Endothelial cell (in vitro differentiated cells): ENCODE data around the gene MLST8. TPM values are rescaled to one million over a fixed set of nuclear protein-coding genes. Genes with fewer than 3 reads are reported as not detected.

ENCODE experiments used
- DNase-seq: peaks from one replicate; pipeline ENCODE4 v3.0.0; 2021; ENCODE audit warnings: low spot score
- H3K27ac Mint-ChIP-seq: one replicate; pipeline ENCODE4 v1.8.0; 2021; ENCODE audit warnings: mixed read lengths, inconsistent platforms; ENCODE audit not compliant: unreplicated experiment
- H3K27me3 Mint-ChIP-seq: one replicate; pipeline ENCODE4 v1.8.0; 2021; ENCODE audit warnings: mild to moderate bottlenecking, moderate library complexity, mixed read lengths, inconsistent platforms; ENCODE audit not compliant: unreplicated experiment
- H3K36me3 Mint-ChIP-seq: one replicate; pipeline ENCODE4 v1.8.0; 2021; ENCODE audit warnings: mild to moderate bottlenecking, low read depth, mixed read lengths, inconsistent platforms; ENCODE audit not compliant: unreplicated experiment
- H3K4me1 Mint-ChIP-seq: one replicate; pipeline ENCODE4 v1.8.0; 2021; ENCODE audit warnings: mild to moderate bottlenecking, mixed read lengths, inconsistent platforms; ENCODE audit not compliant: unreplicated experiment
- H3K4me3 Mint-ChIP-seq: one replicate; pipeline ENCODE4 v1.8.0; 2021; ENCODE audit warnings: mild to moderate bottlenecking, mixed read lengths, inconsistent platforms; ENCODE audit not compliant: unreplicated experiment
- H3K9me3 Mint-ChIP-seq: one replicate; pipeline ENCODE4 v1.8.0; 2021; ENCODE audit warnings: mixed read lengths, inconsistent platforms; ENCODE audit not compliant: unreplicated experiment
- total RNA-seq: library from RNA; stranded (reverse); fragmentation: NEBNext Ultra II Directional; extraction: Animal tissue kit (Norgen Biotek cat#: 25700); gene quantifications from one replicate; pipeline ENCODE4 v1.2.1, GENCODE V29; 2021; ENCODE audit not compliant: unreplicated experiment
- TF ChIP-seq, protein P1 (sequence below): fragments of 200-600 bp; sonication (generic); IDR thresholded peaks from one replicate; pipeline ENCODE4 v1.5.0; 2021; ENCODE audit warnings: antibody characterized with exemption; ENCODE audit not compliant: unreplicated experiment

Gene MLST8
- total RNA-seq, 1 donor from 2014 or later, result 35.4 TPM

DNA sequence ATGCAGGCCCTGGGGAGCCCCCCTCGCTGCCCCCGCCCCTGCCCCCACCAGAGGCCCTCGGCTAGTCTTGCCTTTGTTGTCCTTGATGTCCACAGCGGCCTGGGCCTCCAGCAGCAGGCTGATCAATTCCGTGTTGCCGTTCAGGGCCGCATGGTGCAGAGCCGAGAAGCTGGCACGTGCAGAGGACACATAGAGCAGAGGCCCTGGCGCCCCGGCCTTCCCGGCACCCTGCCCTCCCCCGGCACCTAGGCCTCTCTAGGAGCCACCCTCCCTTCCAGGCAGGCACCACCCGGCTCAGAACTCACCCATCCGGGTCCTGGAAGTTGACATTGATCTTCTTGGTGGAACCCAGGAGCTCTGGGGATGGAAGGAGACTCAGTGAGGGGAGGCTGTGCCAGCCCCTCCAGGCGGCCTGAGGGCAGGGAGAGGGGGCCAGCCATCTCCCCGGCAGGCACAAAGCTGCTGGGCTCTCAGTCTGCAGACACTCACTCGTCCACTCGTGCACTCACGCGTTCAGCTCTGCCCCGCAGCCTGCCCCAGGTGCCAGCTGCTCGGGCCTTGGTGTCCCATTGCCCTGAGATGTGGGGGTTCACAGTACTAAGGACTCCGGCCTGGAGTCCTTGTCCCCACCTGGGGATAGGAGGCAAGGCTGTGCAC is 15.1 kb upstream of the MLST8 start:
- no peak for DNase-seq
- Mint-ChIP-seq H3K9me3 (no peaks in the 10 kb centered on the region), H3K27me3 (peaks cover 20% of the 10 kb centered on the region), H3K4me1 (no peaks in the 10 kb centered on the region), H3K27ac (no peak overlapping the region), H3K36me3 (no peaks in the 10 kb centered on the region), H3K4me3 (no peak overlapping the region)
- TF ChIP-seq, protein P1, sequence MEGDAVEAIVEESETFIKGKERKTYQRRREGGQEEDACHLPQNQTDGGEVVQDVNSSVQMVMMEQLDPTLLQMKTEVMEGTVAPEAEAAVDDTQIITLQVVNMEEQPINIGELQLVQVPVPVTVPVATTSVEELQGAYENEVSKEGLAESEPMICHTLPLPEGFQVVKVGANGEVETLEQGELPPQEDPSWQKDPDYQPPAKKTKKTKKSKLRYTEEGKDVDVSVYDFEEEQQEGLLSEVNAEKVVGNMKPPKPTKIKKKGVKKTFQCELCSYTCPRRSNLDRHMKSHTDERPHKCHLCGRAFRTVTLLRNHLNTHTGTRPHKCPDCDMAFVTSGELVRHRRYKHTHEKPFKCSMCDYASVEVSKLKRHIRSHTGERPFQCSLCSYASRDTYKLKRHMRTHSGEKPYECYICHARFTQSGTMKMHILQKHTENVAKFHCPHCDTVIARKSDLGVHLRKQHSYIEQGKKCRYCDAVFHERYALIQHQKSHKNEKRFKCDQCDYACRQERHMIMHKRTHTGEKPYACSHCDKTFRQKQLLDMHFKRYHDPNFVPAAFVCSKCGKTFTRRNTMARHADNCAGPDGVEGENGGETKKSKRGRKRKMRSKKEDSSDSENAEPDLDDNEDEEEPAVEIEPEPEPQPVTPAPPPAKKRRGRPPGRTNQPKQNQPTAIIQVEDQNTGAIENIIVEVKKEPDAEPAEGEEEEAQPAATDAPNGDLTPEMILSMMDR, result no peak

DNA sequence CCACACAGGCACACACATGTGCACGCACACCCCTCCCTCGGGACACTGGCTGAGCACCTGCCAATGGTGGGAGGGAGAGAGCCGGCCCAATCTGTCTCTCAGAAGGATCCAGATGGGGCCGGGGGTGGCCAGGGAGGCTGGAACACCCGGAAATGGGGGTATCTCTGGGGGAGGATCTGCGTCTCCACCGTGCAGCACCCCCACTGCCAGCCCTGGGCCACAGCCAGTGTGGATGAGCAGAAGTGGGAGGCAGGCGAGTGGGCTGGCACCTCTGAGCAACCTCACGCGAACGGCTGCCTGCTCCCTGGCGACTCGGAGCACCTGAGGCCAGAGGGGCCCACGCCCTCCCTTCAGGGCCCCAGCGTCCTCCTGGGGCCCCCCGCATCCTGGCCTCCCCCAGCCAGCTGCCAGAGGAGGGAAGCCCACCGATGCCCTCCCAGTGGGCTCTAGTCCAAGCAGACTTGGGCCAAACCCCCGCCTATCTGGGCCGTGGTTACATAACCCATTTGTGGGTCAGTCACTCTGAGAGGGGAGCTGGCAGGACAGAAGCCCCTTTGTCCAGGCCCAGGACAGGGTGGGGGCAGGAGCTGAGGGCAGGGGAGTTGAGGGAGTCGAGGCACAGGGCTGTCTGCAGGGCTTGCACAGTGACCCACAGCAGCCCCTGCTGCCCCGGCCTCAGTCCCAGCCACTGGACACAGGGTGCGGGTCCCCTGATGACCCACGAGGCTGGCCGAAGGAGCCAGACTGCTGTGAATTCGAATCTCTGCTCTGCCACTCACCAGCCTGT is 14.4 kb upstream of the MLST8 start:
- TF ChIP-seq, protein P1, result no peak
- Mint-ChIP-seq H3K4me1 (no peaks in the 10 kb centered on the region), H3K27ac (no peak overlapping the region), H3K36me3 (no peaks in the 10 kb centered on the region), H3K9me3 (no peaks in the 10 kb centered on the region), H3K27me3 (peaks cover 20% of the 10 kb centered on the region), H3K4me3 (no peak overlapping the region)
- no peak for DNase-seq

DNA sequence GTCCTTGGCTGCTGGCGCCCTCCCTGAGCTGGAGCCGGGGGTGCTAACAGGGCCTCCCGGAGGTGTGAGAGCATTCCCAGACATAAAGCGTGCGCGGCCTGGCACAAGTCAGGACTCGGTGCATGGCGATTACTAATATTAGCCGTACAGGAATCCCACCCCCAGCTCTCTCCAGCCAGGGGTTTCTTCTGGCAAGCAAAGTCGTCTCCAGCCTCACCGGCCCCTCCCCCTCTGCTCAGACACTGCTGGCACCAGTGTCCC is 13.9 kb upstream of the MLST8 start:
- H3K4me3 Mint-ChIP-seq, result no peak overlapping the region
- H3K9me3 Mint-ChIP-seq, result no peaks in the 10 kb centered on the region

DNA sequence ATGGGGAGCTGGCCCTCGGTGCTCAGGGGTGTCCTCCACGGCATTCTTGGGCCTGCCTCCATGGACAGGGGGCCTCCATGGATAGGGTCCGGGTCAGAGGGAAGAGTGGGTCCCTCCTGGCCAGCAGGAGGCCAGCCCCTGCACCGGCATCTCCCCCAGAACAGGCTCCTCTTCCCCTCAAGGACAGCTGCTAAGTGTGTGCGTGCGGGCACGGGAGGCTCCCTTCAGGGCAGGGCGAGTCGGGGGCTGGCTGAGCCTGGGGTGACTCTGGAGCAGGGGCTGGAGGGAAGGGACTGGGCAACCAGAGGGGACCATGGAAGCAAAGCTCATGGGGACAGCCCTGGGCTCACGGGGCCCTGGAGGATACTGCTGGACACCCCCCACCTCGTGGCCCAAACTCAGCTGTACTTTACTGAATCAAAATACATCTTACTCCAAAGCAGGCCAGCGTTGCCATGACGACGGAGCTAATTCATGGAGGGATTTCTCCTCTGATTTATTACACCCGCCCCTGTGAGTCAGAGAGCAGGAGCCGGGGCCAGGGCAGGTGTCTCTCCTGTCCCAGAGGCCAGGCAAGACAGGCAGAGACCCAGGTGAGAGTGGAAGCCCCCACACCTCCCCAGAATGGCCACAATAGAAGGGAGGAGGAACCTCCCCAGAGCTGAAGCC is 11.0 kb upstream of the MLST8 start:
- H3K36me3 Mint-ChIP-seq, result no peaks in the 10 kb centered on the region
- no peak overlapping the region for H3K27ac Mint-ChIP-seq
- TF ChIP-seq, protein P1, result no peak
- no peaks in the 10 kb centered on the region for H3K4me1 Mint-ChIP-seq
- no peaks in the 10 kb centered on the region for H3K9me3 Mint-ChIP-seq
- no peak overlapping the region for H3K4me3 Mint-ChIP-seq
- DNase-seq, result no peak
- peaks cover 25% of the 10 kb centered on the region for H3K27me3 Mint-ChIP-seq

More for the DNA sequence above, 13.9 kb upstream of the MLST8 start:
- H3K4me1 Mint-ChIP-seq, result no peaks in the 10 kb centered on the region
- no peak overlapping the region for H3K27ac Mint-ChIP-seq
- H3K36me3 Mint-ChIP-seq, result no peaks in the 10 kb centered on the region
- TF ChIP-seq, protein P1, result no peak
- DNase-seq, result no peak
- peaks cover 17% of the 10 kb centered on the region for H3K27me3 Mint-ChIP-seq
